Sigmoid colon (tissue), 7 donors: Measurements from ENCODE around the gene PTPN14. TPM values are rescaled to one million over a fixed set of nuclear protein-coding genes. Genes with fewer than 3 reads are reported as not detected.

ENCODE experiments used
- DNase-seq: peaks from one replicate; pipeline ENCODE4 v3.0.0-alpha.2; 2019
- H3K27ac ChIP-seq, 4 donors: fragments of 200-600 bp; sonication (generic); one replicate each; pipeline ENCODE4 v1.5.1; 2016 to 2019; ENCODE audit warnings: mild to moderate bottlenecking in 1 of 4
- H3K27me3 ChIP-seq, 3 donors: fragments of 200-600 bp; sonication (generic); one replicate each; pipeline ENCODE4 v1.5.1; 2019; ENCODE audit warnings: mild to moderate bottlenecking in 1 of 3
- H3K36me3 ChIP-seq, 4 donors: fragments of 200-600 bp; sonication (generic); one replicate each; pipeline ENCODE4 v1.5.1; 2016 to 2019
- H3K4me1 ChIP-seq, 4 donors: fragments of 200-600 bp; sonication (generic); one replicate each; pipeline ENCODE4 v1.5.1; 2017 to 2019
- H3K4me3 ChIP-seq, 4 donors: fragments of 200-600 bp; sonication (generic); one replicate each; pipeline ENCODE4 v1.5.1; 2017 to 2019; ENCODE audit warnings: mild to moderate bottlenecking in 2 of 4, moderate library complexity in 1 of 4
- H3K9me3 ChIP-seq, 4 donors: fragments of 200-600 bp in 3 of 4; sonication (generic) in 3 of 4; one replicate each; pipeline versions ENCODE4 v1.5.1 to v1.6.1; 2013 to 2019
- CTCF ChIP-seq, 4 experiments: fragments of 450-650 bp in 3 of 4; fragments of 200-600 bp in 1 of 4; IDR thresholded peaks; one replicate each; pipeline ENCODE4 v1.5.1; 2016 to 2019; ENCODE audit warnings: antibody characterized with exemption in 4 of 4, mild to moderate bottlenecking in 3 of 4, moderate library complexity in 2 of 4
- EP300 ChIP-seq, 4 donors: sonication (generic); formaldehyde crosslinking; IDR thresholded peaks; one replicate each; pipeline ENCODE4 v1.6.1; 2017; ENCODE audit warnings: antibody characterized with exemption in 4 of 4
- POLR2A ChIP-seq, 2 donors: fragments of 450-650 bp; IDR thresholded peaks; one replicate each; pipeline ENCODE4 v1.6.1; 2016; ENCODE audit warnings: antibody characterized with exemption in 2 of 2, mild to moderate bottlenecking in 2 of 2, moderate library complexity in 2 of 2
- POLR2AphosphoS5 ChIP-seq, 4 donors: sonication (generic); formaldehyde crosslinking; IDR thresholded peaks; one replicate each; pipeline ENCODE4 v1.6.1; 2017; ENCODE audit warnings: antibody characterized with exemption in 4 of 4
- WGBS, 2 donors: extraction: QIAGEN DNeasy Blood & Tissue Kit; methylation state at CpG; one replicate each; pipeline ENCODE4 v1.1.7; 2013; 5-methylcytosine and 5-hydroxymethylcytosine counted together
- intact Hi-C: fragments of 100-400 bp; cut with DNase I; formaldehyde crosslinking; loops from one replicate; pipeline ENCODE4 v1.15.1; 2023
- polyA plus RNA-seq, 3 donors: library from polyadenylated mRNA; stranded (reverse); fragments of 200-250 nt; gene quantifications; one replicate each; pipeline ENCODE4 v1.2.3, GENCODE V29; 2013
- total RNA-seq, 4 donors: library from RNA; depleted of rRNA; stranded (reverse); fragments of >200 nt; gene quantifications; one replicate each; pipeline ENCODE4 v1.1.0, GENCODE V29; 2016
- donor health status: healthy with polysubstance abuse.
- donor health status: Bipolar disorder and iron deficiency.
- donor health status: healthy.

PTPN14 gene
- total and polyA plus RNA-seq, 7 donors, result 0.46 to 35.5 (median 20.1) TPM

- no peaks in the 10 kb centered on the region for H3K9me3 ChIP-seq
- TF ChIP-seq CTCF (IDR thresholded peaks at IDR 0.05) (no peak), POLR2A (IDR thresholded peaks at IDR 0.05) (no peak), EP300 (IDR thresholded peaks at IDR 0.05) (no peak), POLR2AphosphoS5 (IDR thresholded peaks at IDR 0.05) (no peak)
- DNase-seq, result no peak
- intact Hi-C loops, result no loop called here
- H3K36me3 ChIP-seq, result peaks cover 0 to 4% (median 0%) of the 10 kb centered on the region in 4 donors
- no peaks in the 10 kb centered on the region for H3K27me3 ChIP-seq
- no peak overlapping the region for H3K4me3 ChIP-seq
- no peak overlapping the region for H3K27ac ChIP-seq
- peaks cover 0 to 59% (median 40%) of the 10 kb centered on the region in 4 donors for H3K4me1 ChIP-seq
- 89 to 90% methylated on average over 4 of the region's 4 CpGs for WGBS, 2 donors
Measured at GRCh38 chr1:214451596-214451995, 99.8 kb downstream of the PTPN14 start.

- TF ChIP-seq CTCF (IDR thresholded peaks at IDR 0.05) (no peak), POLR2AphosphoS5 (IDR thresholded peaks at IDR 0.05) (no peak), POLR2A (IDR thresholded peaks at IDR 0.05) (no peak), EP300 (IDR thresholded peaks at IDR 0.05) (no peak)
- H3K4me1 ChIP-seq, result peaks cover 0 to 59% (median 45%) of the 10 kb centered on the region in 4 donors
- whole genome bisulfite sequencing, 2 donors, result 93 to 95% methylated on average over 3 of the region's 3 CpGs
Measured at GRCh38 chr1:214449371-214449770, 102.0 kb downstream of the PTPN14 start.

GRCh38 chr1:214448536-214448935 is 102.9 kb downstream of the PTPN14 start:
- no peak for DNase-seq
- Histone ChIP-seq H3K4me1 (peaks cover 0 to 55% (median 43%) of the 10 kb centered on the region in 4 donors), H3K36me3 (peaks cover 0 to 4% (median 0%) of the 10 kb centered on the region in 4 donors), H3K9me3 (no peaks in the 10 kb centered on the region), H3K27me3 (no peaks in the 10 kb centered on the region), H3K4me3 (no peak overlapping the region), H3K27ac (no peak overlapping the region)
- 92 to 95% methylated on average over 2 of the region's 2 CpGs for WGBS, 2 donors
- TF ChIP-seq CTCF (IDR thresholded peaks at IDR 0.05), result no peak
- no peak for TF ChIP-seq POLR2AphosphoS5 (IDR thresholded peaks at IDR 0.05)
- no peak for TF ChIP-seq EP300 (IDR thresholded peaks at IDR 0.05)
- TF ChIP-seq POLR2A (IDR thresholded peaks at IDR 0.05), result no peak
- intact Hi-C loops, result no loop called here

More at GRCh38 chr1:214449371-214449770, 102.0 kb downstream of the PTPN14 start:
- Histone ChIP-seq H3K4me3 (no peak overlapping the region), H3K27me3 (no peaks in the 10 kb centered on the region), H3K9me3 (no peaks in the 10 kb centered on the region), H3K27ac (no peak overlapping the region), H3K36me3 (peaks cover 0 to 4% (median 0%) of the 10 kb centered on the region in 4 donors)
- no peak for DNase-seq
- intact Hi-C loops, result no loop called here

- Histone ChIP-seq H3K27ac (peak overlapping the region in 3 of 4 donors; percentile 17 to 61 (median 38)), H3K9me3 (no peaks in the 10 kb centered on the region), H3K4me1 (peaks cover 0 to 44% (median 34%) of the 10 kb centered on the region in 4 donors), H3K27me3 (no peaks in the 10 kb centered on the region), H3K36me3 (peaks cover 0 to 4% (median 0%) of the 10 kb centered on the region in 4 donors), H3K4me3 (no peak overlapping the region)
- DNase-seq, result no peak
- WGBS, 2 donors, result 90 to 94% methylated on average over 2 of the region's 2 CpGs
- no peak for TF ChIP-seq POLR2A (IDR thresholded peaks at IDR 0.05)
- no peak for TF ChIP-seq POLR2AphosphoS5 (IDR thresholded peaks at IDR 0.05)
- no peak for TF ChIP-seq EP300 (IDR thresholded peaks at IDR 0.05)
- no peak for TF ChIP-seq CTCF (IDR thresholded peaks at IDR 0.05)
- intact Hi-C loops, result no loop called here
Measured at GRCh38 chr1:214447557-214447871, 103.9 kb downstream of the PTPN14 start.
